ENCODE results near the gene MUC20.

- TF ChIP-seq SREBF1 (IDR thresholded peaks at IDR 0.05; ENCODE audit: borderline replicate concordance, low read depth, low read length): no peak
- TF ChIP-seq EP300 (IDR thresholded peaks at IDR 0.05; ENCODE audit: low read length): no peak
- no peak for TF ChIP-seq ZNF124 (CRISPR knock-in tag; IDR thresholded peaks at IDR 0.05)
Observed at GRCh38 chr3:195739561-195740111, 18.9 kb downstream of the MUC20 start.
